Measurements from ENCODE around the gene TRMT2A. TPM values are rescaled to one million over a fixed set of nuclear protein-coding genes. Genes with fewer than 3 reads are reported as not detected.
A peak's percentile ranks its signal among the peaks of the same experiment; 100 is the strongest.

Gene TRMT2A
- total RNA-seq, 1 donor from 2014 or later, result 62.9 TPM

DNA sequence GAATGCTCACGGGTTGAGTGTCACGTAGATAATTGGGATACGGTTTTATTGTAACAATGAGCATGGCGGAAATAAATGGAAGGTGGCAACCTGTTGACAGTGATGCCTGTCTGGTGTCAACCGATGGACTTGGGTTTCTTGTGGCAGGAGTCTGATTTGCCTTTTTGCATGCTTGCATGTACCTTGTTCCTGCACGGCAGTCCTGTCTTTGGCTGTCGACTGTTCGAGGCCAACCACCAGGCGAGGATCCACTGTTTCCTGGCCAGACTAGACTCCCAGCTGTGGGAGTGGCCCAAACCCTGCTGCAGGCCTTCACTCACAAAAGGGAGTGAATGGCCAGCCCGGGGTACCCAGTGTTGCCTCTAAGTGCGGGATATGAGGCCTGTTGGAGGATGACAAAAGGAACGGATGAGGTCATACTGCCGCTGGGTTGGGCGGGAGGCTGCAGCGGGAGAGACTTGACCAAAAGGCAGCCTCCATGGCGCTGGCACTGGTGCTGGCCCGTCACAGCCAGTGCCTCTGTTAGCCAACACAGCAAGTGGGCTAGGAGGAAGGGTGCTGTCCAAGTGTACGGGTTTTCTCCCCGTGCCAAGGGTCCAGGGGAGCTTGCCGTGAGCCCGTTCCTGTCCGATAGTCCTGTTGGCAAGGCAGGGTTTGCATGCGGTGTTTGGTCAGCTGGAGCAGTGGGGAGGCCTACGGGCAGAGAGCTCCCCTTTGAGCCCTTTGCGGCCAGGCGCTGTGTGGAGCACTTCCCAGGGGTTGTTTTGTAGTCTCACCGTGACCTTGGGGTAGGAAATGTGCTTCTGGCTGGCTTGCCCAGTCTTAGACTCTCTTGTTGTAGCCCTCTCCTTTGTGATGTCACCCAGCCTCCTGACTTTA lies 36.0 kb downstream of the TRMT2A start:
- no peak for DNase-seq (ENCODE audit: extremely low spot score, unreplicated experiment)
- Mint-ChIP-seq H3K4me1 (ENCODE audit: unreplicated experiment) (peaks cover 47% of the 10 kb centered on the region), H3K36me3 (ENCODE audit: unreplicated experiment) (peaks cover 3% of the 10 kb centered on the region), H3K9me3 (ENCODE audit: unreplicated experiment) (no peaks in the 10 kb centered on the region), H3K27me3 (ENCODE audit: unreplicated experiment) (no peaks in the 10 kb centered on the region), H3K27ac (ENCODE audit: unreplicated experiment) (peak overlapping the region; percentile 87), H3K4me3 (ENCODE audit: unreplicated experiment) (peak overlapping the region; percentile 88)
- TF ChIP-seq, protein P1, sequence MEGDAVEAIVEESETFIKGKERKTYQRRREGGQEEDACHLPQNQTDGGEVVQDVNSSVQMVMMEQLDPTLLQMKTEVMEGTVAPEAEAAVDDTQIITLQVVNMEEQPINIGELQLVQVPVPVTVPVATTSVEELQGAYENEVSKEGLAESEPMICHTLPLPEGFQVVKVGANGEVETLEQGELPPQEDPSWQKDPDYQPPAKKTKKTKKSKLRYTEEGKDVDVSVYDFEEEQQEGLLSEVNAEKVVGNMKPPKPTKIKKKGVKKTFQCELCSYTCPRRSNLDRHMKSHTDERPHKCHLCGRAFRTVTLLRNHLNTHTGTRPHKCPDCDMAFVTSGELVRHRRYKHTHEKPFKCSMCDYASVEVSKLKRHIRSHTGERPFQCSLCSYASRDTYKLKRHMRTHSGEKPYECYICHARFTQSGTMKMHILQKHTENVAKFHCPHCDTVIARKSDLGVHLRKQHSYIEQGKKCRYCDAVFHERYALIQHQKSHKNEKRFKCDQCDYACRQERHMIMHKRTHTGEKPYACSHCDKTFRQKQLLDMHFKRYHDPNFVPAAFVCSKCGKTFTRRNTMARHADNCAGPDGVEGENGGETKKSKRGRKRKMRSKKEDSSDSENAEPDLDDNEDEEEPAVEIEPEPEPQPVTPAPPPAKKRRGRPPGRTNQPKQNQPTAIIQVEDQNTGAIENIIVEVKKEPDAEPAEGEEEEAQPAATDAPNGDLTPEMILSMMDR (IDR thresholded peaks at IDR 0.05), result no peak

DNA sequence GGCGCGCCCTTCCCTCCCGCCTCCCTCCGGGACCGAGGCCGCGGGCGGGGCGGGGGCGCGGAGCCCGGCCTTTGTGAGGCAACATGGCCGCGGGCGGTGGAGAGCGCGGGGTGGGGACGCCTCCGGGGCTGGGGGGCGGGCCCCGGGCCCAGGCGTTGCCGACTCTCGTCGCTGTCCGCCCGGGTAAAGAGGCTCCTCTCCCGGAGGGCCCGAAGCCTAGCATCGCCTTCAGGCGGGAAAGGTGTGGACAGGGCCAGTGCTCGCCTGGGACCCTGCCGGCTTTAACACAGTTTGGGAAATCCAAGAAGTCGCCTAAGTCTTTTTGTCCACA lies 36.6 kb downstream of the TRMT2A start:
- H3K9me3 Mint-ChIP-seq (ENCODE audit: unreplicated experiment), result no peaks in the 10 kb centered on the region
- H3K36me3 Mint-ChIP-seq (ENCODE audit: unreplicated experiment), result peaks cover 2% of the 10 kb centered on the region
- peaks cover 47% of the 10 kb centered on the region for H3K4me1 Mint-ChIP-seq (ENCODE audit: unreplicated experiment)
- H3K4me3 Mint-ChIP-seq (ENCODE audit: unreplicated experiment), result peak overlapping the region; percentile 88
- H3K27ac Mint-ChIP-seq (ENCODE audit: unreplicated experiment), result peak overlapping the region; percentile 87
- DNase-seq (ENCODE audit: extremely low spot score, unreplicated experiment), result no peak
- H3K27me3 Mint-ChIP-seq (ENCODE audit: unreplicated experiment), result no peaks in the 10 kb centered on the region
- TF ChIP-seq, protein P1 (IDR thresholded peaks at IDR 0.05), result no peak

DNA sequence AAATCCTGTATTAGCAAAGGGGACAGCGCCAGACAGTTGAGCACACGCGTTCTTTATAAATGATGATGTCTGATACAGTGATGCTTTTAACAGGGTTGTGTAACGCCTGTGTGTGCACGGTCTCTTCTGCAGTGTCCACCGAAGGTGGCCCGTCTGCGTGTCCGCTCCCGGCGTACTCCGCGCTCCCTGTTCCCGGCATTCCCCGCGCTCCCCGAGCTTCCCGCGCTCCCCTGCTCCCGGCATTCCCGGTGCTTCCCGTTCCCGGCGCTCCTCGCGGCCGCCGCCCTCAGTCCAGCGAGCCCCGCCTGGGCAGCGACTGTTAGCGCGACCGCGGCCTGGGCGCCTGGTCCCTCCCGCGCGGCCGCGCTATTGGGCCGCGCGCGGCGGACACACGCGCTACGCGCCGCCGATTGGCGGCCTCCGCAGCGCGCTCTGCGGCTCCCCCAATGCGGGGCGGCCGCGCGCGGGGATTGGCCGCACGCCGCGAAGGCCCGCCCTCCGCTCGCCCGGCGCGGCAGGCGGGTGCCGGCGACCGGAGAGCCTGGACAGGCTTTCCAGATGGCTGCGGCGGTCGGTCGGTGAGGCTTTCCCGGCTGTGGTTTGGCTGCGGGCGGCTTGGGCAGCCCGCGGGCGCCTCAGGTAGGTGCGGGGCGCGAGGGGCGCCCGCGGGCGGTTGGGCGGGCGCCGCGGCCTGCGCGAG lies 37.1 kb downstream of the TRMT2A start, which contains the start of gene DGCR8:
DGCR8 (plus strand) TSS at position 497 of the 700 bp plus-strand sequence. CDS start 5,723 bp downstream, outside the sequence.
- Mint-ChIP-seq H3K27me3 (ENCODE audit: unreplicated experiment) (no peaks in the 10 kb centered on the region), H3K9me3 (ENCODE audit: unreplicated experiment) (no peaks in the 10 kb centered on the region), H3K36me3 (ENCODE audit: unreplicated experiment) (no peaks in the 10 kb centered on the region), H3K27ac (ENCODE audit: unreplicated experiment) (peak within 1 kb of the TSS; percentile 87), H3K4me1 (ENCODE audit: unreplicated experiment) (peaks cover 44% of the 10 kb centered on the region), H3K4me3 (ENCODE audit: unreplicated experiment) (peak within 1 kb of the TSS; percentile 88)
- peak; percentile 96 for DNase-seq (ENCODE audit: extremely low spot score, unreplicated experiment)
- TF ChIP-seq, protein P1 (IDR thresholded peaks at IDR 0.05), result no peak

DNA sequence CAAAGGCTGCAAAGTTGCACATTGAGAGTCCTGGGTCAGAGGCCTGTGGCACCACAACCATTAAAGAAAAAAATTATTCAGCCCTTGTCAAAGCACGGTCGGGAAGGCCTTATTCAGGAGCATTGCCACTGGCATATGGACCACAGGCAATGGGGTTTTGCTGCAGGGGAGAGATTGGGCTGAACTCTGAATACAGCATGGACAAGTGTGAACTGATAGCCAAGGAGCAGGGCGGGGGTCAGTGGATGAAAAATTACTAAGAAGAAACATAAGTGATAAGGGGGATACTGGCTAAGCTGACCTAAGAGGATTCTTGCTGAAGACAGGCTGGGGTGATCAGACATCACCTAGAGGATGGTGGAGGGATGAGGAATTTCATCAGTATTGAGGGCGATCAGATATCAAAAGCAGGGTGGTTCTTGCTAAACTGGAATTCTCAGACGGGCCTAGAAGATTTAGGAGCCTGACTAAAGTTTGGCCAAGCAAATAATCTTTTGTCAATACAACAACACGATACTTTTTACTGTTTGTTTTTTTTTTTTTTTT lies 40.3 kb downstream of the TRMT2A start:
- Mint-ChIP-seq H3K27ac (ENCODE audit: unreplicated experiment) (no peak overlapping the region), H3K4me1 (ENCODE audit: unreplicated experiment) (peaks cover 17% of the 10 kb centered on the region), H3K36me3 (ENCODE audit: unreplicated experiment) (no peaks in the 10 kb centered on the region), H3K9me3 (ENCODE audit: unreplicated experiment) (no peaks in the 10 kb centered on the region), H3K27me3 (ENCODE audit: unreplicated experiment) (no peaks in the 10 kb centered on the region), H3K4me3 (ENCODE audit: unreplicated experiment) (no peak overlapping the region)
- no peak for DNase-seq (ENCODE audit: extremely low spot score, unreplicated experiment)
- TF ChIP-seq, protein P1 (IDR thresholded peaks at IDR 0.05), result no peak

DNA sequence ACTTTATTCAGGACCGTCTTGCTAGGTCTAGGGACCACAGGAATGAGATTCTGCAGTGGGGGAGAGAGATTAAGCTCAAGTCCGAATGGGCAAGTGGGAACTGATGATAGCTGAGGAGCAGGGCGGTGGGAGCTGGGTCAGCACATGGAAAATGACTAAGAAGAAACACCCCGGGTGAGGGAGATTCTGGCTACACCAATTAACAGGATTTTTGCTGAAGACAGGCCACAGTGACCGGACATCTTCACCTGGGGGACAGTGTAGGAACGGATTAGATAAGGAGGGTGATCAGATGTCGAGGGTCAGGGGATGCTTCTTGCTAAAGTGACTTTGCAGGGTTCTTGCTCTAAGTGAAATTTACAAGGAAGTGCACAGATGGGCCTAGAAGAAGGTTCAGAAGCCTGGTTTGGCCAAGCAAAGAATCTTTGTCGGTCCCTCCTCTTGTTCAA lies 45.5 kb downstream of the TRMT2A start:
- no peak for DNase-seq (ENCODE audit: extremely low spot score, unreplicated experiment)
- Mint-ChIP-seq H3K36me3 (ENCODE audit: unreplicated experiment) (no peaks in the 10 kb centered on the region), H3K27ac (ENCODE audit: unreplicated experiment) (no peak overlapping the region), H3K27me3 (ENCODE audit: unreplicated experiment) (no peaks in the 10 kb centered on the region), H3K4me3 (ENCODE audit: unreplicated experiment) (no peak overlapping the region), H3K9me3 (ENCODE audit: unreplicated experiment) (no peaks in the 10 kb centered on the region), H3K4me1 (ENCODE audit: unreplicated experiment) (no peaks in the 10 kb centered on the region)
- TF ChIP-seq, protein P1 (IDR thresholded peaks at IDR 0.05), result no peak

All from osteocyte (in vitro differentiated cells).